ENCODE measurements around the gene BPGM. TPM values are rescaled to one million over a fixed set of nuclear protein-coding genes. Genes with fewer than 3 reads are reported as not detected.

Gene BPGM
- total RNA-seq, 1 experiment from 2014 or later = 14.0 TPM

DNA sequence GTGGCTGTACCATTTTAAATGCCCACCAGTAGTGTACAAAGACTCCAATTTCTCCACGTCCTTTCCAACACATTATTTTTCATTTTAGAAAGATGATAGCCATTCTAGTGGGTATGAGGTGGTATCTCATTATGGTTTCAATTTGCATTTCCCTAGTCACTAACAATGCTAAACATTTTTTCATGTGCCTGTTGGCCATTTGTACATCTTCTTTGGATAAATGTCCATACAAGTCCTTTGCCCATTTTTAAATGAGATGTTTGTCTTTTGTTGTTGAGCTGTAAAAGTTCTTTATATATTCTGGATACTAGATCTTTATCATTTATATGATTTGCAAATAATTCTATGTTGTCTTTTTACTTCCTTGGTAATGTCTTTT lies 18.9 kb upstream of the BPGM start:
- DNase-seq (ENCODE audit: low spot score) = no peak
- intact Hi-C loops (cut with micrococcal nuclease; ENCODE audit: unreplicated experiment) = no loop called here
- no peak overlapping the region for H3K4me3 ChIP-seq (ENCODE audit: low read depth, low read length, poor library complexity, severe bottlenecking)
- TF ChIP-seq, protein P1, sequence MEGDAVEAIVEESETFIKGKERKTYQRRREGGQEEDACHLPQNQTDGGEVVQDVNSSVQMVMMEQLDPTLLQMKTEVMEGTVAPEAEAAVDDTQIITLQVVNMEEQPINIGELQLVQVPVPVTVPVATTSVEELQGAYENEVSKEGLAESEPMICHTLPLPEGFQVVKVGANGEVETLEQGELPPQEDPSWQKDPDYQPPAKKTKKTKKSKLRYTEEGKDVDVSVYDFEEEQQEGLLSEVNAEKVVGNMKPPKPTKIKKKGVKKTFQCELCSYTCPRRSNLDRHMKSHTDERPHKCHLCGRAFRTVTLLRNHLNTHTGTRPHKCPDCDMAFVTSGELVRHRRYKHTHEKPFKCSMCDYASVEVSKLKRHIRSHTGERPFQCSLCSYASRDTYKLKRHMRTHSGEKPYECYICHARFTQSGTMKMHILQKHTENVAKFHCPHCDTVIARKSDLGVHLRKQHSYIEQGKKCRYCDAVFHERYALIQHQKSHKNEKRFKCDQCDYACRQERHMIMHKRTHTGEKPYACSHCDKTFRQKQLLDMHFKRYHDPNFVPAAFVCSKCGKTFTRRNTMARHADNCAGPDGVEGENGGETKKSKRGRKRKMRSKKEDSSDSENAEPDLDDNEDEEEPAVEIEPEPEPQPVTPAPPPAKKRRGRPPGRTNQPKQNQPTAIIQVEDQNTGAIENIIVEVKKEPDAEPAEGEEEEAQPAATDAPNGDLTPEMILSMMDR (conservative IDR thresholded peaks at IDR 0.05; ENCODE audit: low read depth, low read length) = no peak
- no peak for TF ChIP-seq EZH2 (IDR thresholded peaks at IDR 0.05; ENCODE audit: borderline replicate concordance, low read depth, low read length, poor library complexity, severe bottlenecking)
- no TSS peak for BruUV-seq (replicated peaks)
- H3K27me3 ChIP-seq (replicated peaks; ENCODE audit: insufficient read depth, low read depth, low read length, poor library complexity) = peaks cover 79% of the 10 kb centered on the region
- no peaks in the 10 kb centered on the region for H3K36me3 ChIP-seq (ENCODE audit: insufficient read depth, low read length, poor library complexity, severe bottlenecking)
- CTCF ChIA-PET = no interaction called here
- POLR2A ChIA-PET (ENCODE audit: low non-redundant PET) = no interaction called here
- no peak overlapping the region for H3K27ac ChIP-seq (ENCODE audit: low read depth, low read length, poor library complexity, severe bottlenecking)
- no peaks in the 10 kb centered on the region for H3K9me3 ChIP-seq (ENCODE audit: low read depth, low read length, poor library complexity, severe bottlenecking)
- H3K4me1 ChIP-seq (ENCODE audit: insufficient read depth, low read length, poor library complexity, severe bottlenecking) = no peaks in the 10 kb centered on the region

DNA sequence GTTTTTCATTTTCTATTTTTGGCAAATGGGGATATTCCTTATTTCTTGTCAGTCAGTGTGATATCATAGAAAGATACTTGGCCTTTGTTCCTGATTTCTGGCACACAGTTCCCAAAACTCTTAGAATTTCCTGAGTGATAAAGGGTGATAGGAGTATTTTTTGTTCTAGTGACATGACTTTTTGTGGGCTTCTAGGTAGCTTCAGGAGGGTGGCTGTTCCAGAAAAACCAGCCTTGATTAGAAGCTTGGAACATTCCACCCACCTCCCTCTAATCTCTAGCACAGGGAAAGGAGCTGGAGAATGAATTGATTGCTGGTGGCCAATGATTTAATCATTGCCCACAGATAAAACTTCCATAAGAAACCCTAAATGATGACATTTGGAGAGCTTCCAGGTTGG lies 17.2 kb upstream of the BPGM start:
- CTCF ChIA-PET = no interaction called here

DNA sequence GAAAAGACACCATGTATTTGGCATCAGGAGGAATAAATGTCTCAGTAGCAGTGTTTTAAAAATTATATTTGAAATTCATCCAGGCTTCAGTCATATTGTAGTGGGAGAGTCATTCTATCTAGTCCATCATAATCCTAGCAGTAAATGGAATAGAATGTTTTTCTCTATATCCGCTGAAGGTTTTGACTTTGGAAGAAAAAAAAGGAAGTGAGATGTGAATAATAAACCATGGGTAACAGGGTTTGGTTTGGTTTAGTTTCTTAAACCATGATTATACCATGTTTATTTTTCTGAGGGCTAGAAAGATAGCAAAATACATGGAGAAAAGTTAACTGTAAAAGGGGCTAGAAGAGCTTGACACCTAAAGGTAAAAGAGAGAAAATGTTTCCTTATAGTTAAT lies 16.4 kb upstream of the BPGM start:
- POLR2A ChIA-PET (ENCODE audit: low non-redundant PET) = no interaction called here
- H3K27me3 ChIP-seq (replicated peaks; ENCODE audit: insufficient read depth, low read depth, low read length, poor library complexity) = peaks cover 55% of the 10 kb centered on the region
- no TSS peak for BruUV-seq (replicated peaks)

More for the DNA sequence above, 17.2 kb upstream of the BPGM start:
- peaks cover 62% of the 10 kb centered on the region for H3K27me3 ChIP-seq (replicated peaks; ENCODE audit: insufficient read depth, low read depth, low read length, poor library complexity)
- no peaks in the 10 kb centered on the region for H3K4me1 ChIP-seq (ENCODE audit: insufficient read depth, low read length, poor library complexity, severe bottlenecking)
- intact Hi-C loops (cut with micrococcal nuclease; ENCODE audit: unreplicated experiment) = no loop called here
- no peak for TF ChIP-seq EZH2 (IDR thresholded peaks at IDR 0.05; ENCODE audit: borderline replicate concordance, low read depth, low read length, poor library complexity, severe bottlenecking)
- TF ChIP-seq, protein P1 (conservative IDR thresholded peaks at IDR 0.05; ENCODE audit: low read depth, low read length) = no peak
- no peaks in the 10 kb centered on the region for H3K36me3 ChIP-seq (ENCODE audit: insufficient read depth, low read length, poor library complexity, severe bottlenecking)
- no peak overlapping the region for H3K4me3 ChIP-seq (ENCODE audit: low read depth, low read length, poor library complexity, severe bottlenecking)
- POLR2A ChIA-PET (ENCODE audit: low non-redundant PET) = interaction anchor here (0.6 kb wide), 1 partner anchor 348 kb away, joined by 3 read pairs; no protein-coding TSS in a partner anchor
- DNase-seq (ENCODE audit: low spot score) = no peak
- H3K27ac ChIP-seq (ENCODE audit: low read depth, low read length, poor library complexity, severe bottlenecking) = no peak overlapping the region
- no peaks in the 10 kb centered on the region for H3K9me3 ChIP-seq (ENCODE audit: low read depth, low read length, poor library complexity, severe bottlenecking)
- no TSS peak for BruUV-seq (replicated peaks)

More for the DNA sequence above, 16.4 kb upstream of the BPGM start:
- no peaks in the 10 kb centered on the region for H3K36me3 ChIP-seq (ENCODE audit: insufficient read depth, low read length, poor library complexity, severe bottlenecking)
- no peaks in the 10 kb centered on the region for H3K4me1 ChIP-seq (ENCODE audit: insufficient read depth, low read length, poor library complexity, severe bottlenecking)
- H3K9me3 ChIP-seq (ENCODE audit: low read depth, low read length, poor library complexity, severe bottlenecking) = no peaks in the 10 kb centered on the region
- CTCF ChIA-PET = no interaction called here
- intact Hi-C loops (cut with micrococcal nuclease; ENCODE audit: unreplicated experiment) = loop anchor here (5.0 kb wide), 1 partner anchor 72 kb away; no protein-coding TSS in a partner anchor
- TF ChIP-seq, protein P1 (conservative IDR thresholded peaks at IDR 0.05; ENCODE audit: low read depth, low read length) = no peak
- no peak for TF ChIP-seq EZH2 (IDR thresholded peaks at IDR 0.05; ENCODE audit: borderline replicate concordance, low read depth, low read length, poor library complexity, severe bottlenecking)
- H3K4me3 ChIP-seq (ENCODE audit: low read depth, low read length, poor library complexity, severe bottlenecking) = no peak overlapping the region
- H3K27ac ChIP-seq (ENCODE audit: low read depth, low read length, poor library complexity, severe bottlenecking) = no peak overlapping the region
- no peak for DNase-seq (ENCODE audit: low spot score)
